Pancreas (tissue), 10 donors: ENCODE results near the gene CLSTN2. TPM values are rescaled to one million over a fixed set of nuclear protein-coding genes. Genes with fewer than 3 reads are reported as not detected.

Experiments
- ATAC-seq, 4 donors: fragments of 200-7000 bp; cut with Tn5 transposase; one replicate each; pipeline versions ENCODE4 v1.8.0 to v1.9.1; 2020; ENCODE audit warnings: mild to moderate bottlenecking in 4 of 4, moderate library complexity in 4 of 4
- DNase-seq, 6 donors: peaks; one replicate each; pipeline ENCODE4 v3.0.0-alpha.2; 2020
- FAIRE-seq: peaks from 2 replicates; lab custom pipeline; 2012; peaks lifted over from hg19 to GRCh38; lab: Jason Lieb, UNC
- H3K27ac ChIP-seq, 4 donors: fragments of 200-600 bp; sonication (generic); 1 replicate in 3 of 4; 2 replicates in 1 of 4; pipeline versions ENCODE4 v1.5.0 to v1.8.0; 2020
- H3K27me3 ChIP-seq, 4 donors: fragments of 200-600 bp; one replicate each; pipeline ENCODE4 v1.8.0; 2021
- H3K36me3 ChIP-seq, 3 donors: fragments of 200-600 bp; sonication (generic) in 1 of 3; one replicate each; pipeline versions ENCODE4 v1.5.0 to v1.8.0; 2020 to 2021
- H3K4me1 ChIP-seq, 3 donors: fragments of 200-600 bp; one replicate each; pipeline ENCODE4 v1.8.0; 2021
- H3K4me3 ChIP-seq, 4 donors: fragments of 200-600 bp; sonication (generic) in 2 of 4; one replicate each; pipeline versions ENCODE4 v1.5.0 to v1.8.0; 2020 to 2021
- H3K9me3 ChIP-seq, 4 donors: fragments of 200-600 bp; one replicate each; pipeline ENCODE4 v1.8.0; 2021
- WGBS, 2 donors: extraction: QIAGEN DNeasy Blood & Tissue Kit; methylation state at CpG; one replicate each; pipeline ENCODE4 v1.1.7; 2013; 5-methylcytosine and 5-hydroxymethylcytosine counted together
- intact Hi-C, 3 donors: fragments of 100-400 bp; cut with DNase I; formaldehyde crosslinking; loops; one replicate each; pipeline versions ENCODE4 v1.11.1 to v1.14.2; 2022
- polyA plus RNA-seq, 2 donors: library from polyadenylated mRNA; stranded (reverse); fragments of 200-250 nt; gene quantifications; one replicate each; pipeline ENCODE4 v1.2.3, GENCODE V29; 2013
- total RNA-seq, 6 donors: library from RNA; stranded (reverse); fragmentation: NEBNext Ultra II Directional in 4 of 6; extraction: Animal tissue kit (Norgen Biotek cat#: 25700) in 4 of 6; gene quantifications; one replicate each; pipeline versions ENCODE4 v1.2.1 to v1.2.4, GENCODE V29; 2021 to 2023
- TF ChIP-seq, protein P1 (sequence below), 4 donors: fragments of 200-600 bp; sonication (generic) in 3 of 4; IDR thresholded peaks; one replicate each; pipeline versions ENCODE4 v1.5.0 to v1.8.0; 2021; ENCODE audit warnings: antibody characterized with exemption in 4 of 4
- donor health status: healthy with polysubstance abuse.
- donor health status: DM: no; HTN: no; CAD: no; lungs with moderate emphysema.
- donor health status: DM: no; HTN: no; CAD: no.
- donor health status: control.
- donor health status: control.
- donor health status: Bipolar disorder and iron deficiency.
- donor health status: DM: yes; HTN: yes; CAD: no.
- donor health status: DM: no; HTN: no; CAD: no.
- donor health status: DM: no; HTN: no; CAD: no.
- donor health status: DM: yes; HTN: yes; CAD: no.

Gene CLSTN2
- total and polyA plus RNA-seq, 8 donors = 0.65 to 9.3 (median 2.9) TPM

DNA sequence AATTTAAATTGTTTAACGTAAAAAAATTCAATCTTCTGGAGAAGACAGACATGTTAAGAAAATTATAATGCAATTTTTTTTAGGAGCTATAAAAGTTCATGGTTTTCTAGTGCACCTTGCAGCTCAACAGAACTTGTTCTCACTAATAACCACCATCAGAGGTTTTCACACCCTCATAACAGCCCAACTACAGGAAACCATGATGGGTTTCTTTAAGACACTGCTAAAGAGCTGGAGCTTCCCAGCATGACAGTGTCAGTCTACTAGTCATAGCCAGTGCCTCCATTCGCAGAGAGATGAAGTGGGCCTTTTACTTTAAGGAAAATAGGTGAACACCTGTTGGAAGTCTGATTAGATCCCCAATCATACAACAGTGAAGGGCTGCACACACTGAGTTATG, 518.8 kb downstream of the CLSTN2 start:
- whole genome bisulfite sequencing, 2 donors = 93 to 97% methylated on average over 2 of the region's 2 CpGs
- no peak overlapping the region for H3K4me3 ChIP-seq
- peaks cover 0 to 10% (median 7%) of the 10 kb centered on the region in 3 donors for H3K4me1 ChIP-seq
- no peak overlapping the region for H3K27ac ChIP-seq
- TF ChIP-seq, protein P1, sequence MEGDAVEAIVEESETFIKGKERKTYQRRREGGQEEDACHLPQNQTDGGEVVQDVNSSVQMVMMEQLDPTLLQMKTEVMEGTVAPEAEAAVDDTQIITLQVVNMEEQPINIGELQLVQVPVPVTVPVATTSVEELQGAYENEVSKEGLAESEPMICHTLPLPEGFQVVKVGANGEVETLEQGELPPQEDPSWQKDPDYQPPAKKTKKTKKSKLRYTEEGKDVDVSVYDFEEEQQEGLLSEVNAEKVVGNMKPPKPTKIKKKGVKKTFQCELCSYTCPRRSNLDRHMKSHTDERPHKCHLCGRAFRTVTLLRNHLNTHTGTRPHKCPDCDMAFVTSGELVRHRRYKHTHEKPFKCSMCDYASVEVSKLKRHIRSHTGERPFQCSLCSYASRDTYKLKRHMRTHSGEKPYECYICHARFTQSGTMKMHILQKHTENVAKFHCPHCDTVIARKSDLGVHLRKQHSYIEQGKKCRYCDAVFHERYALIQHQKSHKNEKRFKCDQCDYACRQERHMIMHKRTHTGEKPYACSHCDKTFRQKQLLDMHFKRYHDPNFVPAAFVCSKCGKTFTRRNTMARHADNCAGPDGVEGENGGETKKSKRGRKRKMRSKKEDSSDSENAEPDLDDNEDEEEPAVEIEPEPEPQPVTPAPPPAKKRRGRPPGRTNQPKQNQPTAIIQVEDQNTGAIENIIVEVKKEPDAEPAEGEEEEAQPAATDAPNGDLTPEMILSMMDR (IDR thresholded peaks at IDR 0.05) = no peak
- no peak for DNase-seq
- no peaks in the 10 kb centered on the region for H3K36me3 ChIP-seq
- no peaks in the 10 kb centered on the region for H3K27me3 ChIP-seq
- intact Hi-C loops = no loop called here
- no peaks in the 10 kb centered on the region for H3K9me3 ChIP-seq
- ATAC-seq = no peak
- FAIRE-seq = no peak

DNA sequence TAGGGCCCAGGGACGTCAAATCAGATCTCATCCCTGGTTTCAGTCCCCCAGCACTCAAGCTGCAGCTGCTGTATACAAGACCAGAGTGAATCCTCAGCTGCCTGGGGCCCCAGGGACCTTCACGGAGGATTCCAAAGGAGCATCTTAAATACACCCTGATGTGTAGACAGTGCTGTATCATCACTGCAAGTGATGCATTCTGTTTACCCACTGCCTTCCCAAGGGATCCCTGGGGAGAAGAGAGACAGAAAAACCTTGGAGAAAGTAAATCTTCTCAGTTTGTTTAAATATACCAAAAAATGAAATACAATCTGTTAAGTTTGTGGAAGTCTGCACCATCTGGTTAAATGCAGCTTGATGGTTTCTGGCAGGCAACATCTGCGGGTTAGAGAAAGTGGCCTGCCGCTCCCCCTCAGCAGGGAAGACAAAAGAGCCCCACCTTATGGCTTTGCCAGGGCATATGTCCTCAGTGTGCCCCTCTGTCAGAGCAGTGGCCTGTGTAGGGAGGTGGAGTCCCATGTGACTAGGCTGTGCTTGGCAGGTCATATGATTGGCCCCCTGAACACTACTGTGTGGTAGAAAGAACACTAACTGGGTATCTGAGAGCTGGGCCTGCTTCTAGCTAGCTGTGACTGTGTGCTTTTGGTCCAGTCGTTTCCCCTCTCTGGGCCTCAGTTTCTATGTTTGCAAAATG, 520.7 kb downstream of the CLSTN2 start:
- H3K27ac ChIP-seq = no peak overlapping the region
- no peaks in the 10 kb centered on the region for H3K27me3 ChIP-seq
- H3K9me3 ChIP-seq = no peaks in the 10 kb centered on the region
- H3K4me3 ChIP-seq = no peak overlapping the region
- TF ChIP-seq, protein P1 (IDR thresholded peaks at IDR 0.05) = no peak
- intact Hi-C loops = no loop called here
- 84 to 90% methylated on average over 5 of the region's 5 CpGs for WGBS, 2 donors
- FAIRE-seq (no peak), DNase-seq (no peak), ATAC-seq (no peak)
- H3K36me3 ChIP-seq = no peaks in the 10 kb centered on the region
- no peaks in the 10 kb centered on the region for H3K4me1 ChIP-seq

DNA sequence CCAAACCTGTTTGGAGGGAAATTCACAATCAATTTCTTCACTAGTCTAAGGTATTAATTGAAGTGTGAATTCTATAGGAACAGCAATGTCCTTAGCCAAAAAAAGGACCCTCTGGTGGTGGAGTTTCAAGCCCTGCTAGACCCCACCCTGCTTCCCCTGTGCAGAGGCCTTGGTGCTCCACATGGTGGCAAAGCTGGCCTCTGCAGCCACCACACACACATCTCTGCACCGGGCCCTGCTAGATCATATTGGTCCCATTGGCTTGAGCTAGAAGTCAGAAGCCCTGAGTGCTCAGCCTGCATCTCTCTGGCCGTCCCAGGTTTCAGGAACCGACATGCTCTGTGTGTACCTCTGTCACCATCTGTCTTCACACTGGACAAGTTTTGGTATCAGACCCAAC, 522.0 kb downstream of the CLSTN2 start:
- TF ChIP-seq, protein P1 (IDR thresholded peaks at IDR 0.05) = no peak
- no peak for ATAC-seq
- Histone ChIP-seq H3K27ac (no peak overlapping the region), H3K4me3 (no peak overlapping the region), H3K36me3 (no peaks in the 10 kb centered on the region), H3K4me1 (no peaks in the 10 kb centered on the region), H3K27me3 (no peaks in the 10 kb centered on the region), H3K9me3 (no peaks in the 10 kb centered on the region)
- 88 to 92% methylated on average over 3 of the region's 3 CpGs for WGBS, 2 donors
- DNase-seq = no peak
- intact Hi-C loops = no loop called here
- FAIRE-seq = no peak

DNA sequence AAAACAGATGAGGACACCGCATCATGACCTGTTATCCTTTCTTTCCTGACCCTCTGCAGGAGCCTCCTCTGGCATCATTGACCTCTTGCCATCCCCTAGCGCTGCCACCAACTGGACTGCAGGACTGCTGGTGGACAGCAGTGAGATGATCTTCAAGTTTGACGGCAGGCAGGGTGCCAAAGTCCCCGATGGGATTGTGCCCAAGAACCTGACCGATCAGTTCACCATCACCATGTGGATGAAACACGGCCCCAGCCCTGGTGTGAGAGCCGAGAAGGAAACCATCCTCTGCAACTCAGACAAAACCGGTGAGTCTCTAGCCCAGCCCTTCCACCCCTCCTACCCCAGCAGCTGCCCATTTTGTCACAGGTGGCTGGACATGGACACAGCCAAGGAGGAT, 524.5 kb downstream of the CLSTN2 start:
- H3K27ac ChIP-seq = no peak overlapping the region
- DNase-seq (no peak), ATAC-seq (no peak), FAIRE-seq (no peak)
- H3K4me3 ChIP-seq = no peak overlapping the region
- TF ChIP-seq, protein P1 (IDR thresholded peaks at IDR 0.05) = no peak
- no peaks in the 10 kb centered on the region for H3K27me3 ChIP-seq
- no peaks in the 10 kb centered on the region for H3K4me1 ChIP-seq
- H3K9me3 ChIP-seq = no peaks in the 10 kb centered on the region
- H3K36me3 ChIP-seq = no peaks in the 10 kb centered on the region
- intact Hi-C loops = no loop called here
- WGBS, 2 donors = 78 to 85% methylated on average over 8 of the region's 8 CpGs

DNA sequence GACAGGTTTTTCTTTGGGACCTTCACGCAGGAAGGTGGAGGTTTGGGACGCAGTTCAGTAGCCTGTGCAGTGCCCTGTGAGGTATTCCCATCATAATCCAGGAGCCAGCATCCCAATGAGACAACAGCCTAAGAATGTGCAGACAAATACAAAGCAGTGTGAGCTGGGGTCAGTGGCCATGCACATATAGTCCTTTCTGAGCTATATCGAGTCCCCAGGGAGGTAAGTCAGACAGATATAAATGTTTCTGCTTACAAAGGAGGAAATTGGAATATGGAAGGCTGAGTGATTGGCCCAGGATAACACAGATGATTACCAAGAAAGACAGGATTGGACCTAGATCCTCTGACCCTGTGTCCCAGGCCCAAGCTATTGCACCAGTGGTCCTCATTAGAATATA, 526.3 kb downstream of the CLSTN2 start:
- ATAC-seq (no peak), DNase-seq (no peak), FAIRE-seq (no peak)
- intact Hi-C loops = no loop called here
- Histone ChIP-seq H3K4me1 (no peaks in the 10 kb centered on the region), H3K27ac (no peak overlapping the region), H3K4me3 (no peak overlapping the region), H3K27me3 (no peaks in the 10 kb centered on the region), H3K9me3 (no peaks in the 10 kb centered on the region), H3K36me3 (no peaks in the 10 kb centered on the region)
- TF ChIP-seq, protein P1 (IDR thresholded peaks at IDR 0.05) = no peak
- WGBS, 2 donors = 90 to 94% methylated on average over 3 of the region's 3 CpGs
